NCI-H128 (cell line): ENCODE results near the gene FOXP2.
"Not testable (repeated sequence)": the region's sequence is repeated elsewhere in the genome, so short reads cannot be mapped to it uniquely, and the experiment has no call there.

Experiments used
- DNase-seq: peaks from one replicate; lab custom pipeline; 2025; ENCODE audit not compliant: unreplicated experiment; lab: John Stamatoyannopoulos, UW

Gene FOXP2

GRCh38 chr7:114497491-114497890 is 82.9 kb downstream of the FOXP2 start:
- not testable (repeated sequence) for DNase-seq

GRCh38 chr7:114502454-114503254 is 88.0 kb downstream of the FOXP2 start:
- DNase-seq: no peak

GRCh38 chr7:114504586-114504985 is 90.0 kb downstream of the FOXP2 start:
- no peak for DNase-seq

GRCh38 chr7:114507381-114507780 is 92.8 kb downstream of the FOXP2 start:
- no peak for DNase-seq

- DNase-seq: no peak
Observed at GRCh38 chr7:114508086-114508485, 93.5 kb downstream of the FOXP2 start.

- not testable (repeated sequence) for DNase-seq
Observed at GRCh38 chr7:114510824-114511223, 96.2 kb downstream of the FOXP2 start.

- DNase-seq: no peak
Observed at GRCh38 chr7:114519240-114519639, 104.6 kb downstream of the FOXP2 start.

- no peak for DNase-seq
Observed at GRCh38 chr7:114522081-114522480, 107.5 kb downstream of the FOXP2 start.

GRCh38 chr7:114527589-114527988 is 113.0 kb downstream of the FOXP2 start:
- no peak for DNase-seq

- DNase-seq: no peak
Observed at GRCh38 chr7:114530057-114530611, 115.5 kb downstream of the FOXP2 start.

GRCh38 chr7:114531326-114531725 is 116.7 kb downstream of the FOXP2 start:
- DNase-seq: no peak

GRCh38 chr7:114533131-114533530 is 118.5 kb downstream of the FOXP2 start:
- no peak for DNase-seq

GRCh38 chr7:114534953-114535352 is 120.3 kb downstream of the FOXP2 start:
- no peak for DNase-seq

GRCh38 chr7:114539575-114539974 is 125.0 kb downstream of the FOXP2 start:
- no peak for DNase-seq

- DNase-seq: no peak
Observed at GRCh38 chr7:114540291-114540690, 125.7 kb downstream of the FOXP2 start.

- not testable (repeated sequence) for DNase-seq
Observed at GRCh38 chr7:114547346-114547745, 132.7 kb downstream of the FOXP2 start.

- no peak for DNase-seq
Observed at GRCh38 chr7:114548081-114548980, 133.7 kb downstream of the FOXP2 start.

- no peak for DNase-seq
Observed at GRCh38 chr7:114554781-114555537, 140.3 kb downstream of the FOXP2 start.

GRCh38 chr7:114567416-114567815 is 152.8 kb downstream of the FOXP2 start:
- DNase-seq: no peak

GRCh38 chr7:114569220-114569619 is 154.6 kb downstream of the FOXP2 start:
- no peak for DNase-seq

GRCh38 chr7:114574384-114574783 is 159.8 kb downstream of the FOXP2 start:
- DNase-seq: no peak
